Measurements from ENCODE around the gene PTGES.

DNA sequence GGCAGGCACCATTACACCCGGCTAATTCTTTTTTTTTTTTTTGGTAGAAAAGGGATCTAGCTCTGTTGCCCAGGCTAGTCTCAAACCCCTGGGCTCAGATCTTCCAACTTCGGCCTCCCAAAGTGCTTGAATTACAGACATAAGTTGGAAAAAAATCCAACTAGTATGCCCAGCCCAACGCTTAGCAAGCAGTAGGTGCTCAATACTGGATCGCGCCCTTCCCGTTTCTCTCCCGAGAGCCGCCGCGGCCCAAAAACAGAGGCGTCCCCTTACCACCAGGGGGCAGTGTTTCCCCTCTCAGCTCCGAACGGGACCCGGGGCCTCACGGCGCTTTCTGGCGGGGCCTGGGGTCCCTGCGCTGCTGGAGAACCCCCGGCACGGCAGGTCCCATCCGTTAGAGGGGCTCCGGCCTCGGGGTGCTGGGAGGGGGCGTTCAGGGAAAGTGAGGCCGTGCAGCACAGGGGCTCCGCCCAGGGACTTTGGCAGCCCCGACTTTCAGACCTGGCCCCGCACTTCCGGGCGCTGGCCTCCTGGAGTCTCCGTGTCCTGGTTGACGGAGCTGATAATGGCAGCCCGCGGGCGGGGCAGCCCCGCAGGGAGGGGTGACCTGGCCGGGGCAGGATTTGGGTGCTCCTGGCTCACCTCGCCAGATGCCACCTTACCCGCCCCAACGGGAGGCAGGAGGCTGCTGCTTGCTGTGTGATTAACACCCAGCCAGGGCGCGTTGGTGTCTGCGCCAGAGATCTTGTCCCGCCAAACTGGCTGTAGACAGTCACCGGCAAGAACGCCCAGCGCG lies 15.2 kb downstream of the PTGES start:
- TF ChIP-seq POLR2AphosphoS5 (IDR thresholded peaks at IDR 0.05; ENCODE audit: low read depth), result no peak
- TF ChIP-seq, protein P1, sequence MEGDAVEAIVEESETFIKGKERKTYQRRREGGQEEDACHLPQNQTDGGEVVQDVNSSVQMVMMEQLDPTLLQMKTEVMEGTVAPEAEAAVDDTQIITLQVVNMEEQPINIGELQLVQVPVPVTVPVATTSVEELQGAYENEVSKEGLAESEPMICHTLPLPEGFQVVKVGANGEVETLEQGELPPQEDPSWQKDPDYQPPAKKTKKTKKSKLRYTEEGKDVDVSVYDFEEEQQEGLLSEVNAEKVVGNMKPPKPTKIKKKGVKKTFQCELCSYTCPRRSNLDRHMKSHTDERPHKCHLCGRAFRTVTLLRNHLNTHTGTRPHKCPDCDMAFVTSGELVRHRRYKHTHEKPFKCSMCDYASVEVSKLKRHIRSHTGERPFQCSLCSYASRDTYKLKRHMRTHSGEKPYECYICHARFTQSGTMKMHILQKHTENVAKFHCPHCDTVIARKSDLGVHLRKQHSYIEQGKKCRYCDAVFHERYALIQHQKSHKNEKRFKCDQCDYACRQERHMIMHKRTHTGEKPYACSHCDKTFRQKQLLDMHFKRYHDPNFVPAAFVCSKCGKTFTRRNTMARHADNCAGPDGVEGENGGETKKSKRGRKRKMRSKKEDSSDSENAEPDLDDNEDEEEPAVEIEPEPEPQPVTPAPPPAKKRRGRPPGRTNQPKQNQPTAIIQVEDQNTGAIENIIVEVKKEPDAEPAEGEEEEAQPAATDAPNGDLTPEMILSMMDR (conservative IDR thresholded peaks at IDR 0.05; ENCODE audit: low read depth in 2 of 2), result peak; percentile 94

All from GM23338 (cell line).